ENCODE results near the gene SARDH. TPM values are rescaled to one million over a fixed set of nuclear protein-coding genes. Genes with fewer than 3 reads are reported as not detected.

Gene SARDH
- polyA plus RNA-seq, 5 donors = 8.4 to 13.4 (median 9.8) TPM

- no peak for DNase-seq
These were observed 22.1 kb downstream of the SARDH start for GRCh38 chr9:133715866-133716563.

DNA sequence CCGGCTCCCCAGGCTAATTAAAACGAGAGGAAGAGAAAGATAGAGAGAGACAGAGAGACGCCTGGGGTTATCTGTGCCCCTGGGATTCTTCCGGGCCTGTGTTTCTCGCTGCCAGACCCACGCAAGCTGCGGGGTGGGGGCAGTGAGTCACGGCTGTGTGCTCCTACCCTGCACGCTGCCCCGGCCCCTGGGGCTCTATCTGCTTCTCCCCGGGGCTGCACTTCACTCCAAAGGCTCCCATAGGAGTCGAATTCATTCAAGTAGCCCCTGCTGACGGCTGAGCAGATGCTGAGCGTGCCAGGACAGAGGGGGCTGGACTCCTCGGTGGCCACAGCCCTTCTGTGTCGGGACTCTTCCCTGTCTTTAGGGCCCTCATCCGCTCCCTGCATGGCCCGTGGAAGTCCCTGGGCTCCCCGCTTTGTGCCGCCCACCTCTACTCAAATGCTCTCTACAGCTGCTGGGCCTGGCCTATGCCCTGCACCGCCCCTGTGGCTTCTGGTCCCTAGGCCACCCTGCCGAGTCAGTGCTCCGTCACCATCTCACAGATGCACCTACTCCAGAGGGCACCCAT, 22.8 kb downstream of the SARDH start:
- no peak for DNase-seq

- no peak for DNase-seq
These were observed 23.4 kb downstream of the SARDH start for GRCh38 chr9:133714606-133715294.

DNA sequence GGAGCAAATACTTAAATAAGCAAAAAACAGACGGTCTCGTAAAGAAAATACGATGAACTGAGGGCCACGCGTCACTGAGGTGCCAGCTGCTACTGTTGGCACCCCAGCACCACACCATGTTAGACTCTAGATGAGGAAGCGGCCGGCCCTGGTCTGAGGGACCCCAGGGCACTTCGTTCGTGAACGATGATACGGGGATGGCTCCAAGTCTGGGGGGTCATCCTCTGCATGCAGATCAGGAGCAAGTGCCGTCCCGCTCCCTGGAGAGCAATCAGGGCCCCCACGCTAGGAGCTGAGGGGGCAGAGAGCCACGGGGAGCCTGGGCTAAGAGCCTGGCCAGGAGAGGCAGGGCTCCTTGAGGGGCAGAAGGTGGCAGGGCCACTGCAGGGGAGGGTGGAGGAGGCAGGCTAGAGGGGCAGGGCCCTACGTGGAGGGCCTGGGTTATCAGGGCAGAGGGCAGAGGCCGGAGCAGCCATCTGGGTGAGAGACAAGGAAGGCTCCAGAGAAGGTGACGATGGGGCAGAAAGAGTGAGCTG, 24.1 kb downstream of the SARDH start:
- no peak for DNase-seq

GRCh38 chr9:133713150-133713959, 24.8 kb downstream of the SARDH start:
- DNase-seq = no peak

GRCh38 chr9:133712221-133713100, 25.7 kb downstream of the SARDH start:
- DNase-seq = no peak

GRCh38 chr9:133711428-133712220, 26.5 kb downstream of the SARDH start:
- DNase-seq = no peak

DNA sequence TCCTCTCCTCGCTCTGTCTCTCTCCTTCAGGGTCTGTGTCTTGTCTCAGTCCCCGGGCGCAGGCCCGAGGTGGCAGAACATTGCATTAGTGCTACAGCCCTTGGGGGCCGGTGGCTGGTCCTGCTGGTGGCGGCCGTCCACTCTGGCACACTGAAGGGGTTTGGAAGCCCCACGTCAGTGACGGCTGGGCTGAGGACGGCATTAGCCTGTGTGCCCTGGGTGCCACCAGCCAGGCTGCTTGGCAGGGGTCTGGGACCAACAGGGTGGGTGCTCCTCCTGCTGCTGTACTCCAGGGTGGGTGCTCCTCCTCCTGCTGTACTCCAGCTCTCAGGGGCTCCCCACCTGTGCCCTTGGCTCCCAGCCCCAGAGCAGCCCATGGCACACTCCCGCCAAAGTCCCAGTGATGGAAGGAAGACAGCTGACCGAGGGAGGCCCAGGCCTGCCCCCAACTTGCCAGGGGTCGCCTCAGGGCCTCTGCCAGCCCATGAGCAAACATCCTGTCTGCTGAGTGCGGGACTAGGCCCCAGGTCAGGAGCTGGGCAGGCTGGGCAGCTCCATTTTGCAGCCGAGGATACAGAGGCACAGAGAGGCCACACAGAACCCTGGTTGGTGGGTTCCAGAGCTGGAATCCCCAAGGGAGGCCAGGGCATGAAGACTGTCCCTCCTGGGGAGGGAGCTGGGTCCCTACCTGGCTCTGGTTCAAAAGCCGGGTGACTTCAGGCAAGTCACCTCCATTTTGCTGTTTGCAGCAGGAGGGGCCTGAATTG, 27.3 kb downstream of the SARDH start:
- no peak for DNase-seq

DNA sequence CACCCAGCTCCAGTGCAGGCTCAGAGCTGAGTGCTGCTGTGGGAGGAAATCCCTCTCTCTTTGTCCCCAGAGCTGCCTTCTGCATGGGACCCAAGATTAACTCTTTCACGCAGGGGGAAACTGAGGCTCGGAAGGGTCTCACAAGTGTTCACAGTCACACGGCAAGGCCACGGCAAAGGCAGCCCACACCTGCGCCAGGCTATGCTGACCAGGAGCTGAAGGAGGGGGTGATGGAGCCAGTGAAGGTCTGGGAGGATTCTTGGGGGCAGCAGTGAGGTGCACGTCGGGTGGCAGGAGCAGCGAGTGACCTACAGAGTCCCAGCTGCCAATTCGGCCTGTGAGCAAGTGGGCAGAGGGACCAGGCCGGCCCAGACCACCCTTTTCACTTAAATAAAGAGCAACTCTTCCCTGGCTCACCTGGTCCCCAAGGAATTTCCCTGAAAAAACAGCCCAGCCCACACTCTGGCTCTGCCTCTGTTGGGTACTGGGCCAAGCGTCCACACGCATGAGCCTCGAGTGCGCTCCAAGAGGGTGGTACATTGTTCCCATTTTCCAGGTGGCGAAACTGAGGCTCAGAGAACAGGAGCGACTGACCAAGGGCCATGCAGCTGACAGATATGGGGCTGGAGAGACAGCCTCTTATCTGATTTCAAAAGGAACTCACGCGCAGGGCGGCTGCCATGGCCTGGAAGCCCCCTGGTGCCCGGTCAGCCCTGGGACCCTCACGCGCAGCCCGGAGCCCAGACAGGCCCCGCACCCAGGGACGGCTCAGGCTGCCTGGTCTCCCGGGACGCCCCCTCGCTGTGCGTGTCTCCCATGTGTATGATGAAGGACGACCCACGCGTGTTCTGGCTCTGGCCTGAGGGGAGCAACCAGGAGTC, 28.2 kb downstream of the SARDH start:
- DNase-seq = no peak

DNA sequence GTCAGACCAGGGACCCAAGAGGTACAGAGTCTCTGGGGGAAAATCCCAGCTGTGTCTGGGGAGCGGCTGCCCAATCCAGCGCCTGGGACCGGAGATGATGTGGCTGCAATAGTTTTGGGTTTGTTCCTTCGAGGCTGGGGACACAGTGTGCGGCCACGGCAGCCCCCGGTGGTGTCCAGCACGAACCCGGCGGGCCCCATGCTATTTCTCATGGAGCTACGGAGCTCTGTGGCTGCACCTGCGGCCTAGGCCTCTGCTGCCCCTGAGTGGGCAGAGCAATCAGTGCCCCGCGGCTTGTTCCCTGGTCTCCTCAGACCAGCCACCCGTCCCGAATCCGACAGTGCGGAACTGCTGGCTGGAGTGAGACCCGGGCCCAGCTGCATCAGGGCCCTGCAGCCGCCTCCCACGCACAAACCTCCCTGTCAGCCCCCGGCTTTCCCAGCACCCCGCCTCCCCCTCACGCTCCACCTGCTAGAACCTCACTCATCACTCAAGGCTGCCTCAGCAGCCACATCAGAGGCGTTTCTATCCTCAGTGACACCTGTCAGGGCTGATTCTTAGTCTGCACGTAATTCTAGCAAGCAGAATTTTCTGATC, 29.0 kb downstream of the SARDH start:
- no peak for DNase-seq

- DNase-seq = no peak
These were observed 29.7 kb downstream of the SARDH start for GRCh38 chr9:133708246-133709014.

GRCh38 chr9:133707763-133708245, 30.3 kb downstream of the SARDH start:
- no peak for DNase-seq

DNA sequence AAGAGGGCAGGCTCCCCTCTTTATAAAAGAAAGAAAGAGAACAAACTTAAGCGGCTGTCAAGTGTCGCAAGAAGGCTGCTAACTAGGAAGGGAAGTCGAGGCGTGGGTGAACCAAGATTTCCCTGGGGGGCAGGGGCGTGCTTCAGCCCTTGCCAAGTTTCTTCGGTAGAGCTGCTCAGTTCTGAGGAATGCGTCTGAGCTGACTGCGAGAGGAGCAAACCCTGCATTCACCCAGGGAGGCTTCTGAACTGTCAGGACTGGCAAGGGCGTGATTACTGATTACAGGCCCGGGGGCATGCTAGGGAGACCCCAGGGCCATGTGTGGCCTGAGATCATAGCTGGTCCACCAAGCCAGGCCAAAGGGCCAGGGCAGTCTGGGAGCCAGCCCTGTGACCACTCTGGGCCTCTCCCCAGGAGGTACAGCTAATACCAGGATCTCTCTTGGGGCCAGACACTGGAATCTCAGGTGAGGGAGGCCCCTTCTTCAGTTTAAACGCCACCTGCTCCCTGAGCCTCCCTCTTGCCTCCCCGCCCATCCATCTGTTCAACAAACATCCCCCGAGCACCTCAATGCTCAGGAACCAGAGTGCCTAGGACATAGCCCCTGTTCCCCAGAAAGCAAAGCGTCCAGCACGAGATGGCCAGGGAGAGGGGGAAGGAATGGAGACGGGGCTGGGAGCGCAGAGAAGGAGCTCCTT, 30.9 kb downstream of the SARDH start:
- DNase-seq = no peak

- no peak for DNase-seq
These were observed 31.7 kb downstream of the SARDH start for GRCh38 chr9:133706307-133707050.

DNA sequence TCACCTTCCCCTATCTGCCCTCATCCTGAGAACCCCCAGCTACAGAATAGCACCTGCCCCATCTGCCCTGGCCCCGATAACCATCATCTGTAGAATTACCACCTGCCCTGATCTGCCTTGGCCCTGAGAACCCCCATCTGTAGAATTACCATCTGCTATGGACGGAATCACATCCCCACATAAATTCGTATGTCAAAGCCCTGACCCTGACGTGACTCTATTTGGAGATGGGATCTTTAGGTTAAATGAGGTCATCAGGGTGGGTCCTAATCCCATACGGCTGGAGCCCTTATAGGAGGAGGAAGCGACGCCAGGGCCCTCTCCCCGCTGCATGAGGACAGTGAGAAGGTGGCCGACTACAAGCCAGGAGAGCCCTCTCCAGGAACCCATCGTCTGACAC, 32.6 kb downstream of the SARDH start:
- no peak for DNase-seq

Measured in right lung (tissue), 5 donors.